GM06990 (cell line): Measurements from ENCODE around the gene ENPP4.

Source experiments
- DNase-seq: peaks from one replicate; pipeline ENCODE4 v3.0.0-alpha.2; 2011; ENCODE audit not compliant: insufficient read length; ENCODE audit errors: extremely low read depth
- H3K27me3 ChIP-seq: replicated peaks from 2 replicates; pipeline ENCODE4 v1.6.0; 2011; ENCODE audit warnings: low read length; ENCODE audit not compliant: control insufficient read depth, insufficient read depth
- H3K36me3 ChIP-seq: 2 replicates; pipeline ENCODE4 v1.5.1; 2011; ENCODE audit warnings: low read length; ENCODE audit not compliant: control insufficient read depth, insufficient read depth
- H3K4me3 ChIP-seq: replicated peaks from 2 replicates; pipeline ENCODE4 v1.5.1; 2011; ENCODE audit warnings: low read depth, mild to moderate bottlenecking, control low read depth, low read length
- CTCF ChIP-seq: IDR thresholded peaks from 2 replicates; pipeline ENCODE4 v1.5.1; 2011; ENCODE audit warnings: low read length, control low read depth, mild to moderate bottlenecking, inconsistent platforms; ENCODE audit not compliant: insufficient read depth, poor library complexity, severe bottlenecking

ENPP4 gene

DNA sequence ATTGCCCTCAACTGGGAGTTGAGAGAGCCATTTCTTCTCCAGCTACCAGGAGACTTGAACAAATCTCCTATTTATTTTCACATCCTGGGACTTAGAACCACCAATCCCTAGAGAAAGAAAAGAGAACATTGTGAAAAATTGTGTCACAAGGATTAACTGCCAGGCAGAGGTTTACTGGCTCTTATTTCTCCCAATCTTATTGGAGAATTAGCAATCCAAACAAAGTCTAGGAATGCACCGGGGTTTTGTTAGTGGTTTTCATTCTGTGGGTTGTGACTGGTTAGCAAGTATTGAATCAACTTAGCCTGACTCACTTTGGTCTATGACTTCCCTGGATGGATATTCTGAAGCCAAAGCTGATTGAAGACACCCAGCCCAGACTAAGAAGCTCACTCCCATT lies 62.2 kb downstream of the ENPP4 start:
- H3K36me3 ChIP-seq, result no peaks in the 10 kb centered on the region
- H3K27me3 ChIP-seq, result no peaks in the 10 kb centered on the region
- H3K4me3 ChIP-seq, result no peak overlapping the region
- no peak for DNase-seq
- no peak for TF ChIP-seq CTCF
